Caco-2 (cell line): ENCODE results near the gene LTF. TPM values are rescaled to one million over a fixed set of nuclear protein-coding genes. Genes with fewer than 3 reads are reported as not detected.

ENCODE experiments used
- BruUV-seq: library from RNA; stranded (reverse); fragments of 400-500 nt; replicated peaks from 2 replicates; lab custom pipeline; 2021; lab: Mats Ljungman, UMichigan
- CTCF ChIA-PET: fragments of 300-600 bp; sonication (Branson Sonifier 250); formaldehyde crosslinking; loops from one replicate; lab custom pipeline; 2022; ENCODE audit warnings: antibody characterized with exemption; lab: Charles Lee
- POLR2A ChIA-PET: fragments of 300-600 bp; sonication (Branson Sonifier 250); formaldehyde crosslinking; loops from one replicate; lab custom pipeline; 2022; ENCODE audit warnings: antibody characterized with exemption; lab: Charles Lee
- DNase-seq, 2 experiments: peaks; one replicate each; pipeline versions ENCODE4 v3.0.0 to v3.0.0-alpha.2; 2020 to 2022
- H3K27me3 ChIP-seq: replicated peaks from 2 replicates; pipeline ENCODE4 v1.6.0; 2011; ENCODE audit warnings: low read length; ENCODE audit not compliant: control insufficient read depth, insufficient read depth
- H3K36me3 ChIP-seq: 2 replicates; pipeline ENCODE4 v1.5.1; 2011; ENCODE audit warnings: low read length; ENCODE audit not compliant: control insufficient read depth, insufficient read depth
- H3K4me1 ChIP-seq: fragments of 250-450 bp; sonication (Bioruptor Pico); 2 replicates; pipeline ENCODE4 v1.5.1; 2020; ENCODE audit warnings: mild to moderate bottlenecking
- H3K4me3 ChIP-seq: 2 replicates; pipeline ENCODE4 v1.5.1; 2011; ENCODE audit warnings: low read depth, mild to moderate bottlenecking, control low read depth, low read length
- H3K9me3 ChIP-seq: fragments of 250-450 bp; sonication (Bioruptor Pico); 2 replicates; pipeline ENCODE4 v1.5.1; 2020; ENCODE audit warnings: mild to moderate bottlenecking, moderate library complexity
- H3K27ac Mint-ChIP-seq: one replicate; pipeline ENCODE4 v1.8.0; 2022; ENCODE audit warnings: mixed read lengths; ENCODE audit not compliant: unreplicated experiment
- H3K27me3 Mint-ChIP-seq: one replicate; pipeline ENCODE4 v1.8.0; 2022; ENCODE audit warnings: mixed read lengths; ENCODE audit not compliant: insufficient read depth, unreplicated experiment
- H3K36me3 Mint-ChIP-seq: one replicate; pipeline ENCODE4 v1.8.0; 2022; ENCODE audit warnings: mild to moderate bottlenecking, mixed read lengths; ENCODE audit not compliant: insufficient read depth, unreplicated experiment
- H3K4me1 Mint-ChIP-seq: one replicate; pipeline ENCODE4 v1.8.0; 2022; ENCODE audit warnings: low read depth, mixed read lengths; ENCODE audit not compliant: unreplicated experiment
- H3K4me3 Mint-ChIP-seq: one replicate; pipeline ENCODE4 v1.8.0; 2022; ENCODE audit warnings: mild to moderate bottlenecking, moderate library complexity, mixed read lengths; ENCODE audit not compliant: unreplicated experiment
- H3K9me3 Mint-ChIP-seq: one replicate; pipeline ENCODE4 v1.8.0; 2022; ENCODE audit warnings: mixed read lengths; ENCODE audit not compliant: unreplicated experiment
- CTCF ChIP-seq, 2 experiments: fragments of 200-600 bp in 1 of 2; IDR thresholded peaks; 1 replicate in 1 of 2; 2 replicates in 1 of 2; pipeline versions ENCODE4 v1.5.1 to v1.8.0; 2011 to 2022; ENCODE audit warnings: antibody characterized with exemption in 1 of 2, control low read depth in 1 of 2, inconsistent platforms in 1 of 2, low read depth in 1 of 2, low read length in 1 of 2, mild to moderate bottlenecking in 1 of 2, moderate library complexity in 1 of 2; ENCODE audit not compliant: insufficient read depth in 1 of 2, severe bottlenecking in 1 of 2, unreplicated experiment in 1 of 2
- intact Hi-C: fragments of 100-400 bp; cut with micrococcal nuclease; formaldehyde crosslinking; loops from one replicate; pipeline ENCODE4 v1.10.0; 2022; ENCODE audit not compliant: unreplicated experiment
- total RNA-seq: library from RNA; stranded (reverse); gene quantifications from 2 replicates; pipeline ENCODE4 v1.2.3, GENCODE V29; 2022

Gene LTF
- total RNA-seq, 1 experiment from 2014 or later: not detected

- DNase-seq: no peak
- H3K9me3 ChIP-seq: no peaks in the 10 kb centered on the region
Observed at GRCh38 chr3:46401579-46401978, 63.1 kb downstream of the LTF start.

GRCh38 chr3:46400846-46401245, 63.9 kb downstream of the LTF start:
- Mint-ChIP-seq H3K36me3 (no peaks in the 10 kb centered on the region), H3K27ac (no peak overlapping the region), H3K4me3 (no peak overlapping the region), H3K9me3 (no peaks in the 10 kb centered on the region), H3K27me3 (no peaks in the 10 kb centered on the region), H3K4me1 (peaks cover 6% of the 10 kb centered on the region)
- Histone ChIP-seq H3K4me1 (peaks cover 6% of the 10 kb centered on the region; the same call in 1 of the 2 replicates), H3K27me3 (no peaks in the 10 kb centered on the region), H3K9me3 (no peaks in the 10 kb centered on the region), H3K36me3 (no peaks in the 10 kb centered on the region), H3K4me3 (no peak overlapping the region)
- no peak for TF ChIP-seq CTCF (IDR thresholded peaks at IDR 0.05; ENCODE audit: insufficient read depth in 1 of 2, low read depth in 1 of 2, low read length in 1 of 2, severe bottlenecking in 1 of 2, unreplicated experiment in 1 of 2)
- no TSS peak for BruUV-seq
- DNase-seq: no peak
- ChIA-PET POLR2A (no interaction called here), CTCF (no interaction called here)
- intact Hi-C loops: no loop called here

More at GRCh38 chr3:46401579-46401978, 63.1 kb downstream of the LTF start:
- intact Hi-C loops: no loop called here
- TF ChIP-seq CTCF (IDR thresholded peaks at IDR 0.05; ENCODE audit: insufficient read depth in 1 of 2, low read depth in 1 of 2, low read length in 1 of 2, severe bottlenecking in 1 of 2, unreplicated experiment in 1 of 2): no peak
- Histone ChIP-seq H3K4me3 (no peak overlapping the region), H3K27me3 (no peaks in the 10 kb centered on the region), H3K36me3 (no peaks in the 10 kb centered on the region), H3K4me1 (peaks cover 10% of the 10 kb centered on the region)
- Mint-ChIP-seq H3K4me1 (peaks cover 14% of the 10 kb centered on the region), H3K4me3 (no peak overlapping the region), H3K9me3 (no peaks in the 10 kb centered on the region), H3K27me3 (no peaks in the 10 kb centered on the region), H3K27ac (no peak overlapping the region), H3K36me3 (no peaks in the 10 kb centered on the region)
- ChIA-PET CTCF (interaction anchor here (0.5 kb wide), 1 partner anchor 149 kb away, joined by 3 read pairs; no protein-coding TSS in a partner anchor), POLR2A (no interaction called here)
- BruUV-seq: no TSS peak

GRCh38 chr3:46400000-46400734, 64.5 kb downstream of the LTF start:
- H3K36me3 Mint-ChIP-seq: no peaks in the 10 kb centered on the region
- ChIA-PET CTCF (no interaction called here), POLR2A (no interaction called here)
- H3K27me3 Mint-ChIP-seq: no peaks in the 10 kb centered on the region
- H3K4me1 Mint-ChIP-seq: peaks cover 6% of the 10 kb centered on the region
- Histone ChIP-seq H3K9me3 (no peaks in the 10 kb centered on the region), H3K36me3 (no peaks in the 10 kb centered on the region), H3K4me1 (peaks cover 2% of the 10 kb centered on the region; the same call in 1 of the 2 replicates), H3K27me3 (no peaks in the 10 kb centered on the region), H3K4me3 (no peak overlapping the region)
- no peak overlapping the region for H3K27ac Mint-ChIP-seq
- no peaks in the 10 kb centered on the region for H3K9me3 Mint-ChIP-seq
- intact Hi-C loops: no loop called here
- DNase-seq: no peak
- no peak overlapping the region for H3K4me3 Mint-ChIP-seq
- TF ChIP-seq CTCF (IDR thresholded peaks at IDR 0.05; ENCODE audit: insufficient read depth in 1 of 2, low read depth in 1 of 2, low read length in 1 of 2, severe bottlenecking in 1 of 2, unreplicated experiment in 1 of 2): no peak
- BruUV-seq: no TSS peak
